ENCODE measurements around the gene ZFP92.

Gene ZFP92

GRCh38 chrX:153409414-153410101 lies 1.7 kb upstream of the ZFP92 start:
- no peak for DNase-seq

GRCh38 chrX:153410373-153410772 lies 899 bp upstream of the ZFP92 start:
- no peak for DNase-seq

GRCh38 chrX:153410888-153411254 lies 401 bp upstream of the ZFP92 start:
- no peak for DNase-seq

- DNase-seq: no peak
Observed at GRCh38 chrX:153411988-153412574, 809 bp downstream of the ZFP92 start.

- DNase-seq: no peak
Observed at GRCh38 chrX:153412746-153413720, 1.8 kb downstream of the ZFP92 start.

- no peak for DNase-seq
Observed at GRCh38 chrX:153413731-153414130, 2.5 kb downstream of the ZFP92 start.

GRCh38 chrX:153414856-153415510 lies 3.7 kb downstream of the ZFP92 start:
- DNase-seq: no peak

GRCh38 chrX:153416781-153417450 lies 5.6 kb downstream of the ZFP92 start:
- no peak for DNase-seq

GRCh38 chrX:153417637-153418036 lies 6.4 kb downstream of the ZFP92 start:
- DNase-seq: no peak

GRCh38 chrX:153420851-153421599 lies 9.8 kb downstream of the ZFP92 start:
- DNase-seq: no peak

GRCh38 chrX:153421856-153422255 lies 10.6 kb downstream of the ZFP92 start:
- DNase-seq: no peak

- DNase-seq: no peak
Observed at GRCh38 chrX:153423652-153424051, 12.4 kb downstream of the ZFP92 start.

GRCh38 chrX:153426204-153426603 lies 14.9 kb downstream of the ZFP92 start:
- DNase-seq: no peak

- DNase-seq: no peak
Observed at GRCh38 chrX:153430796-153431195, 19.5 kb downstream of the ZFP92 start.

GRCh38 chrX:153433161-153433680 lies 21.9 kb downstream of the ZFP92 start:
- no peak for DNase-seq

GRCh38 chrX:153433781-153434285 lies 22.6 kb downstream of the ZFP92 start:
- no peak for DNase-seq

GRCh38 chrX:153434801-153435200 lies 23.5 kb downstream of the ZFP92 start:
- DNase-seq: no peak

- no peak for DNase-seq
Observed at GRCh38 chrX:153435845-153436244, 24.6 kb downstream of the ZFP92 start.

- no peak for DNase-seq
Observed at GRCh38 chrX:153438532-153438931, 27.3 kb downstream of the ZFP92 start.

- no peak for DNase-seq
Observed at GRCh38 chrX:153439977-153440376, 28.7 kb downstream of the ZFP92 start.

GRCh38 chrX:153440556-153441135 lies 29.4 kb downstream of the ZFP92 start:
- DNase-seq: no peak

Measured in bone marrow (tissue), 2 donors.